Measurements from ENCODE around the gene NCAM1. TPM values are rescaled to one million over a fixed set of nuclear protein-coding genes. Genes with fewer than 3 reads are reported as not detected.

Gene NCAM1
- total RNA-seq, 3 donors from 2014 or later = 6.3 to 97.0 (median 9.3) TPM

DNA sequence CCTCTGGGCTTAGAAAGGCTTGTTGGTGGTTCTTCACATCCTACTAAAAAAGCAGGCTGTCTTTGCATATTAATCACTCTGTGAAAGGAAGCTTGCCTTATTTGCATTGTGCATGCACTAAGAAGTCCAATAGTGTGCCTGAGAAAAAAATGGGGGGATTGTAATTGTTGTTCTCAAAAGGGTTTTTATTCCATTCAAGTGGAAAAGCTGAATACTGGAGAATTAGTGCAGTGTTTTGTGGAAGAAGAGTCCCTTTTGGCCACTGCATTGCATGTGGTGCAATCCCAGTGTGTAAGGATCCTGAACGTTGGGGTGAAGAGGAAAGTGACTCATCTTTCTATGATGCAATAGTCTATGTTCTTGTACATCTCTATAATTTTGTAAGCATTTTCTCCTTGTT lies 16.5 kb downstream of the NCAM1 start:
- intact Hi-C loops (cut with DNase I, micrococcal nuclease) = no loop called here
- no peaks in the 10 kb centered on the region for H3K9me3 ChIP-seq
- DNase-seq (no peak), ATAC-seq (peak; percentile 24)
- no peak overlapping the region for H3K4me3 ChIP-seq
- no peaks in the 10 kb centered on the region for H3K36me3 ChIP-seq (ENCODE audit: low read depth)
- TF ChIP-seq, protein P1, sequence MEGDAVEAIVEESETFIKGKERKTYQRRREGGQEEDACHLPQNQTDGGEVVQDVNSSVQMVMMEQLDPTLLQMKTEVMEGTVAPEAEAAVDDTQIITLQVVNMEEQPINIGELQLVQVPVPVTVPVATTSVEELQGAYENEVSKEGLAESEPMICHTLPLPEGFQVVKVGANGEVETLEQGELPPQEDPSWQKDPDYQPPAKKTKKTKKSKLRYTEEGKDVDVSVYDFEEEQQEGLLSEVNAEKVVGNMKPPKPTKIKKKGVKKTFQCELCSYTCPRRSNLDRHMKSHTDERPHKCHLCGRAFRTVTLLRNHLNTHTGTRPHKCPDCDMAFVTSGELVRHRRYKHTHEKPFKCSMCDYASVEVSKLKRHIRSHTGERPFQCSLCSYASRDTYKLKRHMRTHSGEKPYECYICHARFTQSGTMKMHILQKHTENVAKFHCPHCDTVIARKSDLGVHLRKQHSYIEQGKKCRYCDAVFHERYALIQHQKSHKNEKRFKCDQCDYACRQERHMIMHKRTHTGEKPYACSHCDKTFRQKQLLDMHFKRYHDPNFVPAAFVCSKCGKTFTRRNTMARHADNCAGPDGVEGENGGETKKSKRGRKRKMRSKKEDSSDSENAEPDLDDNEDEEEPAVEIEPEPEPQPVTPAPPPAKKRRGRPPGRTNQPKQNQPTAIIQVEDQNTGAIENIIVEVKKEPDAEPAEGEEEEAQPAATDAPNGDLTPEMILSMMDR (IDR thresholded peaks at IDR 0.05) = no peak
- no peaks in the 10 kb centered on the region for H3K4me1 ChIP-seq (ENCODE audit: low read depth)

DNA sequence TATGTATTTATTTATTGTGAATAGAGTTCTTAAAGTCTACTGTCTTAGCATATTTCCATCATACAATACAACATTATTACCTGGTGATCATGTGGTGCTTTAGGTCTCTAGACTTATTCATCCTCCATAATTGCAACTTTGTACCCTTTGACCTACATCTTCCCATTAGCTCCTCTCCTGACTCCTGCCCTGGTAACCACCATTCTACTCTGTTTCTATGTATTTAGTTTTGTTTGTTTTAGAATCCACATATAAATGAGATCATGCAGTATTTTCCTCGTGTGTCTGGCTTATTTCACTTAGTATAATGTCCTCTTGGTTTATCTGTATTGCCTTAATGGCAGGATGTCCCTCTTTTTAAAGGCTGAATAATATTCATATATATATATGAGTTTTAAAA lies 22.7 kb downstream of the NCAM1 start:
- H3K4me3 ChIP-seq = no peak overlapping the region
- intact Hi-C loops (cut with DNase I, micrococcal nuclease) = no loop called here

DNA sequence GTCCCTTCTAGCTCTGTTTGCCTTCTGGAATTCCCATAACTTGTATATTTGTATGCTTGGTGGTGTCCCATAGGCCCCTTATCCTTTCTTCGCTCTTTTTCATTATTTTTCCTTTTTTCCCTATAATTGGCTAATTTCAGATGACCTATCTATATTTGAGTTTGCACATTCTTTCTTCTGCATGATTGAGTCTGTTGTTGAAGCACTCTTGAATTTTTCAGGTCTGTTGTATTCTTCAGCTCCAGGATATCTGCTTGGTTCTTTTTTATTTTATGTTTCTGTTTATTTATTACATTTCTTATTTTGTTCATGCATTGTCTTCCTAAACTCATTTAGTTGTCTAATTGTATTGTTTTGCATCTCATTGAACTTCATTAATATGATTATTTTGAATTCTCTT lies 28.0 kb downstream of the NCAM1 start:
- H3K4me3 ChIP-seq = no peak overlapping the region
- no peak for ATAC-seq
- no peaks in the 10 kb centered on the region for H3K36me3 ChIP-seq (ENCODE audit: low read depth)
- TF ChIP-seq, protein P1 (IDR thresholded peaks at IDR 0.05) = no peak
- no peaks in the 10 kb centered on the region for H3K4me1 ChIP-seq (ENCODE audit: low read depth)
- H3K9me3 ChIP-seq = peaks cover 9% of the 10 kb centered on the region
- DNase-seq = no peak
- intact Hi-C loops (cut with DNase I, micrococcal nuclease) = no loop called here

More for the DNA sequence above, 22.7 kb downstream of the NCAM1 start:
- H3K4me1 ChIP-seq (ENCODE audit: low read depth) = no peaks in the 10 kb centered on the region
- DNase-seq (no peak), ATAC-seq (no peak)
- H3K9me3 ChIP-seq = peaks cover 9% of the 10 kb centered on the region
- TF ChIP-seq, protein P1 (IDR thresholded peaks at IDR 0.05) = no peak
- H3K36me3 ChIP-seq (ENCODE audit: low read depth) = no peaks in the 10 kb centered on the region

DNA sequence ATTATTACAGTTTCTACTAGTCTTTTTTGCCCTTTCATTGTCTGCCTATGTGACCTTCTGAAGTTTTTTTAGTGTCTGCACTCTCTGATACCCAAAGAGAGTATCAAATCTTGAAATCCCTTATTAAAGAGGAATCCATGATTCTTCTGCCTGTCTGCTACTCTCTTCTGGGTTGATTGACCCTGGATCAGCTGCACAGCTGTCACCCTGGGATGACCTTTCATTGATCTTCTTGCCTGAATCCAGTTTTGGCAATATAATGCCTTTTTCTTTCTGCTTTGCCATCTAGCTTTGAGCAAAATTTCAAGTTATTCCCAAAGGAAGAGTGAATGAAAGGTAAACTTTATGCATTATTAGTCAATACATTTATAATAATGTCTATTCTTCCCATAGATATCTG lies 32.6 kb downstream of the NCAM1 start:
- Histone ChIP-seq H3K36me3 (ENCODE audit: low read depth) (no peaks in the 10 kb centered on the region), H3K4me1 (ENCODE audit: low read depth) (no peaks in the 10 kb centered on the region), H3K9me3 (no peaks in the 10 kb centered on the region), H3K4me3 (no peak overlapping the region)
- no peak for ATAC-seq
- TF ChIP-seq, protein P1 (IDR thresholded peaks at IDR 0.05) = no peak
- DNase-seq = no peak
- intact Hi-C loops (cut with DNase I, micrococcal nuclease) = no loop called here

DNA sequence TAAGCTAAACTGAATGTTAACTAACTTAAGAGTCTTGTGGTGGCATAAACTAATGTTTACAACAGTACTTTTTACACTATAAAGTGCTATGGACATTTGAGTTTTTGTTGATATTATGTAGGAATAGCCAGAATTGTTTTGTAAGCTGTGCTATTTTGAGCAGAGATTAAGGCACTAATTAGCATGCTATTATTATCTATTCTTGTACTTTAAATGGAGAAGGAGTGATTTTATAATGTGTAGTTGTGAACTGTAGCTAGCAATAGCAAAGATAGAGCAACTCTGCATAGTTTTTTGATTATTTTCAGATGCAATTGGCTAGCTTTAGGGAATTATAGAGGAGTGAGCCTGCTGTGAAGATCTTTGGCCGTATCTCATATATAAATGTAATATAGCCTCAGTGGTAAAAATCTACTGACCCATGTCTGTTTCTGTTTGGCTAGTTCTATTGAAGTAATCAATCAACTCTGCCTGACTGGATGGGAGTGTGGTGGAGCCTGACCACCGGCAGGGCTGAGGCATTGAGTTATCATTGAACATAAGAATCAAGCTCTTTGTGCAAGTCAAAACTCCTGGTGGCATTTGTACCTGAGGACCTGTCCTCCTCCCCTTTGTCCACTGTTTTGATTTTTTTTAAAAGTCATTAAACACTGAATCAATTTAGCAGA lies 34.3 kb downstream of the NCAM1 start:
- Histone ChIP-seq H3K9me3 (no peaks in the 10 kb centered on the region), H3K4me3 (no peak overlapping the region), H3K36me3 (ENCODE audit: low read depth) (no peaks in the 10 kb centered on the region), H3K4me1 (ENCODE audit: low read depth) (no peaks in the 10 kb centered on the region)
- DNase-seq = no peak
- no peak for ATAC-seq
- intact Hi-C loops (cut with DNase I, micrococcal nuclease) = no loop called here
- TF ChIP-seq, protein P1 (IDR thresholded peaks at IDR 0.05) = no peak

DNA sequence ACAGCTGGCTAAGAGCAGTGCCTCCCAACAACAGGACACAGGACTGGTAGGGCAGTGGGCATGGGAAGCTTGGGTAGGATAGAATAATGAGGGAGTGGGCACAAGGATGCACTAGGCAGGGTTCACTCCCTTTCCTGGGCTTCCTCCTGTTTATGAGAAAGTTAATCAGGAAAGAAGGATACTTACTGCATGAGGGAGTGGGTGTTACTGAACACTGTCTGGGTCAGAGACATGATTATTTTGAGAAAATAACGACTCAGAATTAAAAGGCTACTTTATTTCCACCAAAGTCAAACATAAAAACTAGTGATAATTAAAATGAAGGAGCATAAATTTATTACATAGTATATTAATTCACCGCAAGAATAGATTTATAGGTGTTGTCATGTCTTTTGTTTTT lies 35.8 kb downstream of the NCAM1 start:
- intact Hi-C loops (cut with DNase I, micrococcal nuclease) = no loop called here

More for the DNA sequence above, 35.8 kb downstream of the NCAM1 start:
- H3K4me3 ChIP-seq = no peak overlapping the region
- H3K4me1 ChIP-seq (ENCODE audit: low read depth) = no peaks in the 10 kb centered on the region
- ATAC-seq (no peak), DNase-seq (no peak)
- H3K36me3 ChIP-seq (ENCODE audit: low read depth) = no peaks in the 10 kb centered on the region
- no peaks in the 10 kb centered on the region for H3K9me3 ChIP-seq
- TF ChIP-seq, protein P1 (IDR thresholded peaks at IDR 0.05) = no peak

Measured in mucosa of descending colon (tissue), 3 donors.